ENCODE results near the gene NPAS1.

The NPAS1 gene

GRCh38 chr19:47089767-47090350 lies 70.2 kb downstream of the NPAS1 start:
- DNase-seq: no peak

DNA sequence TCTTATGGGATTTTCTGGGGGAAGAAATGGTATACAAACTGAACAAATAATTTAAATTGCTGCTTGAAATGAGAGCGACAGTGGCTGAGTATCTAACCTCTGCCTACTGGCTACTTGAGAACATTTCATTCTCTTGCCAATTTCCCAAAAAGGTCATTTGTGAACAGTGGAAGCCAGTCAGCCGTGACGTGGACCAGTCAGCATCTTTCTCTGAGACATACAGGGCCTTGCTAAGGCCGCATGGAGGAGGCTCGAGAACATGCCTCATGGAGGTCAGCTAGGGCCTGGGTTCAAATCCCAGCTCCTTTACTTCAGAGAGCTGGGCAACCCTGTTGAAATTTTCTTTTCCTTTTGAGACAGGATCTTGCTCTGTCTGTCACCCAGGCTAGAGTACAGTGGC lies 73.6 kb downstream of the NPAS1 start:
- no peak for DNase-seq

DNA sequence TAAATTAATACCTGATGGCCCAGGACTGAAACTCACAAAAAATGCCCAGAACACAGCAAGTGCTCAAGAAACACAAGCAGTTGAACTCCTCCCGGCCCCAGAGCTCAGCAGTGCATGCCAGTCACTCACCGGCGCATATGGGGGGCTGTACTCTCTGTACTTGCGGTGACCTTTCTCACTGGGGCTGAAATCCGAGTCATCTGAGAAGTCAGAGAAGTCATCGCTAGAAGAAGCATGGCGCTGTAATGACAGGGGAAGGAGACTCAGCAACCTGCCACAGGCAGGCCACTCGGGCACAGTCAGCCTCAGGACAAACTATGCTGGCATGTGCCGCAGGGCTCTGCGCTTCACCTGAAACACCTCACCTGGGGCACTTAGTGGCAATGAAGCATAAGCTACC lies 74.2 kb downstream of the NPAS1 start:
- DNase-seq: no peak

- DNase-seq: no peak
Measured at GRCh38 chr19:47094557-47095475, 75.2 kb downstream of the NPAS1 start.
